SK-N-SH treated with all-trans-retinoic acid at 6 μM for 48 hours (cell line): Measurements from ENCODE around the gene POLR1D.

Experiments
- ATAC-seq: fragments of 200-7000 bp; cut with Tn5 transposase; 3 replicates; pipeline ENCODE4 v1.9.1; 2020; ENCODE audit warnings: mild to moderate bottlenecking, moderate library complexity
- ARNTL ChIP-seq: fragments of 450-650 bp; formaldehyde crosslinking; IDR thresholded peaks from 2 replicates; pipeline ENCODE4 v1.5.0; 2020; ENCODE audit warnings: low read depth, mild to moderate bottlenecking, moderate library complexity, borderline replicate concordance
- BACH2 ChIP-seq: fragments of 250-450 bp; sonication (Bioruptor Pico); IDR thresholded peaks from 2 replicates; pipeline ENCODE4 v1.9.0; 2021; ENCODE audit warnings: mild to moderate bottlenecking, borderline replicate concordance
- CSDC2 ChIP-seq: fragments of 250-450 bp; sonication (Bioruptor Pico); IDR thresholded peaks from 2 replicates; pipeline ENCODE4 v1.5.0; 2020; ENCODE audit warnings: mild to moderate bottlenecking, moderate library complexity
- CSRNP3 ChIP-seq: fragments of 250-450 bp; sonication (Bioruptor Pico); IDR thresholded peaks from 2 replicates; pipeline ENCODE4 v1.5.1; 2021; ENCODE audit warnings: mild to moderate bottlenecking, moderate library complexity
- ESRRG ChIP-seq: fragments of 250-450 bp; sonication (Bioruptor Pico); IDR thresholded peaks from 2 replicates; pipeline ENCODE4 v1.6.1; 2021; ENCODE audit warnings: mild to moderate bottlenecking
- GLIS3 ChIP-seq: fragments of 250-450 bp; sonication (Bioruptor Pico); IDR thresholded peaks from 2 replicates; pipeline ENCODE4 v1.5.0; 2020; ENCODE audit warnings: mild to moderate bottlenecking, moderate library complexity
- OSR1 ChIP-seq: fragments of 250-450 bp; sonication (Bioruptor Pico); IDR thresholded peaks from 2 replicates; pipeline ENCODE4 v1.8.0; 2022; ENCODE audit warnings: moderate library complexity, mild to moderate bottlenecking, inconsistent platforms
- PATZ1 ChIP-seq: fragments of 250-450 bp; sonication (Bioruptor Pico); IDR thresholded peaks from 2 replicates; pipeline ENCODE4 v1.8.0; 2020; ENCODE audit warnings: mild to moderate bottlenecking, moderate library complexity, borderline replicate concordance
- POU6F1 ChIP-seq: fragments of 250-450 bp; sonication (Bioruptor Pico); IDR thresholded peaks from 2 replicates; pipeline ENCODE4 v1.8.0; 2021; ENCODE audit warnings: low read depth, mild to moderate bottlenecking, moderate library complexity, borderline replicate concordance
- PPARA ChIP-seq: fragments of 250-450 bp; sonication (Bioruptor Pico); IDR thresholded peaks from 2 replicates; pipeline ENCODE4 v1.5.0; 2020; ENCODE audit warnings: mild to moderate bottlenecking, borderline replicate concordance
- RARB ChIP-seq: fragments of 250-450 bp; sonication (Bioruptor Pico); IDR thresholded peaks from 2 replicates; pipeline ENCODE4 v1.8.0; 2021; ENCODE audit warnings: mild to moderate bottlenecking, moderate library complexity
- SNAI2 ChIP-seq: fragments of 250-450 bp; sonication (Bioruptor Pico); IDR thresholded peaks from 2 replicates; pipeline ENCODE4 v1.5.0; 2020; ENCODE audit warnings: mild to moderate bottlenecking, moderate library complexity
- TCF4 ChIP-seq: fragments of 250-450 bp; sonication (Bioruptor Pico); IDR thresholded peaks from 2 replicates; pipeline ENCODE4 v1.8.0; 2021; ENCODE audit warnings: mild to moderate bottlenecking, moderate library complexity, borderline replicate concordance
- TOX ChIP-seq: fragments of 250-450 bp; sonication (Bioruptor Pico); IDR thresholded peaks from 2 replicates; pipeline ENCODE4 v1.8.0; 2021; ENCODE audit warnings: mild to moderate bottlenecking, moderate library complexity, borderline replicate concordance
- TSHZ2 ChIP-seq: fragments of 250-450 bp; sonication (Bioruptor Pico); IDR thresholded peaks from 2 replicates; pipeline ENCODE4 v1.5.0; 2020; ENCODE audit warnings: mild to moderate bottlenecking, moderate library complexity
- ZC3H10 ChIP-seq: fragments of 250-450 bp; sonication (Bioruptor Pico); IDR thresholded peaks from 2 replicates; pipeline ENCODE4 v1.5.1; 2021; ENCODE audit warnings: mild to moderate bottlenecking, moderate library complexity
- ZFP3 ChIP-seq: fragments of 250-450 bp; sonication (Bioruptor Pico); IDR thresholded peaks from 2 replicates; pipeline ENCODE4 v1.5.0; 2020; ENCODE audit warnings: mild to moderate bottlenecking, moderate library complexity
- ZFP30 ChIP-seq: fragments of 450-650 bp; formaldehyde crosslinking; IDR thresholded peaks from 2 replicates; pipeline ENCODE4 v1.5.0; 2022; ENCODE audit warnings: mild to moderate bottlenecking, moderate library complexity
- ZNF565 ChIP-seq: fragments of 450-650 bp; formaldehyde crosslinking; conservative IDR thresholded peaks from 2 replicates; pipeline ENCODE4 v1.5.0; 2020; ENCODE audit warnings: low read depth, mild to moderate bottlenecking, moderate library complexity
- ZNF70 ChIP-seq: fragments of 450-650 bp; formaldehyde crosslinking; IDR thresholded peaks from 2 replicates; pipeline ENCODE4 v1.5.0; 2020; ENCODE audit warnings: mild to moderate bottlenecking, moderate library complexity
- ZNF8 ChIP-seq: fragments of 450-650 bp; formaldehyde crosslinking; IDR thresholded peaks from 2 replicates; pipeline ENCODE4 v1.5.0; 2020; ENCODE audit warnings: mild to moderate bottlenecking, moderate library complexity

Gene POLR1D

GRCh38 chr13:27613628-27614027 lies 8.1 kb upstream of the POLR1D start (continued):
- TF ChIP-seq ZC3H10 (CRISPR knock-in tag) = no peak
- TF ChIP-seq GLIS3 (CRISPR knock-in tag) = no peak
- no peak for TF ChIP-seq CSDC2 (CRISPR knock-in tag)

GRCh38 chr13:27617881-27618321 lies 3.8 kb upstream of the POLR1D start:
- ATAC-seq = no peak
- TF ChIP-seq ESRRG = no peak
- no peak for TF ChIP-seq TCF4 (CRISPR knock-in tag)
- no peak for TF ChIP-seq ZNF565 (CRISPR knock-in tag)
- no peak for TF ChIP-seq ZNF8 (CRISPR knock-in tag)
- TF ChIP-seq RARB = no peak
- TF ChIP-seq ZC3H10 (CRISPR knock-in tag) = no peak
- no peak for TF ChIP-seq ZFP3 (CRISPR knock-in tag)
- TF ChIP-seq CSDC2 (CRISPR knock-in tag) = no peak
- TF ChIP-seq TSHZ2 (CRISPR knock-in tag) = no peak
- no peak for TF ChIP-seq GLIS3 (CRISPR knock-in tag)
- no peak for TF ChIP-seq CSRNP3 (CRISPR knock-in tag)
- TF ChIP-seq OSR1 = no peak

- no peak for TF ChIP-seq CSDC2 (CRISPR knock-in tag)
- TF ChIP-seq TSHZ2 (CRISPR knock-in tag) = no peak
- TF ChIP-seq POU6F1 (CRISPR knock-in tag) = no peak
- no peak for TF ChIP-seq ZNF565 (CRISPR knock-in tag)
- no peak for TF ChIP-seq BACH2 (CRISPR knock-in tag)
- TF ChIP-seq TCF4 (CRISPR knock-in tag) = no peak
- no peak for TF ChIP-seq ZNF70 (CRISPR knock-in tag)
- no peak for TF ChIP-seq TOX (CRISPR knock-in tag)
- no peak for TF ChIP-seq PATZ1 (CRISPR knock-in tag)
- TF ChIP-seq RARB = no peak
- no peak for TF ChIP-seq ARNTL (CRISPR knock-in tag)
- no peak for TF ChIP-seq ZC3H10 (CRISPR knock-in tag)
- no peak for TF ChIP-seq GLIS3 (CRISPR knock-in tag)
- no peak for TF ChIP-seq SNAI2 (CRISPR knock-in tag)
- TF ChIP-seq OSR1 = no peak
- no peak for TF ChIP-seq ZFP30 (CRISPR knock-in tag)
- TF ChIP-seq CSRNP3 (CRISPR knock-in tag) = no peak
- TF ChIP-seq ESRRG = no peak
- TF ChIP-seq ZNF8 (CRISPR knock-in tag) = no peak
- no peak for TF ChIP-seq PPARA (CRISPR knock-in tag)
- ATAC-seq = no peak
Observed at GRCh38 chr13:27619093-27619727, 2.5 kb upstream of the POLR1D start.
